Activated B cell treated with CpG ODN at 0.5 μM for 24 hours (primary cell): Measurements from ENCODE around the gene KIN. TPM values are rescaled to one million over a fixed set of nuclear protein-coding genes. Genes with fewer than 3 reads are reported as not detected.
"Not testable (repeated sequence)": the region's sequence is repeated elsewhere in the genome, so short reads cannot be mapped to it uniquely, and the experiment has no call there.

Experiments used
- ATAC-seq: fragments of 200-7000 bp; cut with Tn5 transposase; one replicate; pipeline ENCODE4 v1.10.0; 2021; ENCODE audit warnings: low read depth, mild to moderate bottlenecking, moderate library complexity
- CTCF ChIA-PET: fragments of 350-600 bp; sonication (Branson Sonifier 250); formaldehyde crosslinking; loops from one replicate; lab custom pipeline; 2021; ENCODE audit warnings: antibody characterized with exemption; lab: Charles Lee
- POLR2A ChIA-PET: fragments of 350-600 bp; sonication (Branson Sonifier 250); formaldehyde crosslinking; loops from one replicate; lab custom pipeline; 2021; ENCODE audit warnings: antibody characterized with exemption; lab: Charles Lee
- DNase-seq: peaks from one replicate; pipeline ENCODE4 v3.0.0; 2022
- H3K27ac Mint-ChIP-seq: one replicate; pipeline ENCODE4 v1.8.0; 2020; ENCODE audit warnings: mixed read lengths
- H3K27me3 Mint-ChIP-seq: one replicate; pipeline ENCODE4 v1.8.0; 2021; ENCODE audit warnings: mixed read lengths
- H3K36me3 Mint-ChIP-seq: one replicate; pipeline ENCODE4 v1.8.0; 2021; ENCODE audit warnings: low read depth, mixed read lengths
- H3K4me1 Mint-ChIP-seq: one replicate; pipeline ENCODE4 v1.8.0; 2021; ENCODE audit warnings: mixed read lengths
- H3K4me3 Mint-ChIP-seq: one replicate; pipeline ENCODE4 v1.8.0; 2020; ENCODE audit warnings: mild to moderate bottlenecking, mixed read lengths
- H3K9me3 Mint-ChIP-seq: one replicate; pipeline ENCODE4 v1.8.0; 2020; ENCODE audit warnings: mixed read lengths
- intact Hi-C: fragments of 100-400 bp; cut with micrococcal nuclease; formaldehyde crosslinking; loops from one replicate; pipeline ENCODE4 v1.15.1; 2024
- total RNA-seq: library from RNA; stranded (reverse); gene quantifications from 2 replicates; pipeline ENCODE4 v1.2.3, GENCODE V29; 2022
- TF ChIP-seq, protein P1 (sequence below): fragments of 200-600 bp; IDR thresholded peaks from one replicate; pipeline ENCODE4 v1.8.0; 2022; ENCODE audit warnings: antibody characterized with exemption, mild to moderate bottlenecking

KIN gene
- total RNA-seq, 1 donor from 2014 or later = 12.6 TPM

DNA sequence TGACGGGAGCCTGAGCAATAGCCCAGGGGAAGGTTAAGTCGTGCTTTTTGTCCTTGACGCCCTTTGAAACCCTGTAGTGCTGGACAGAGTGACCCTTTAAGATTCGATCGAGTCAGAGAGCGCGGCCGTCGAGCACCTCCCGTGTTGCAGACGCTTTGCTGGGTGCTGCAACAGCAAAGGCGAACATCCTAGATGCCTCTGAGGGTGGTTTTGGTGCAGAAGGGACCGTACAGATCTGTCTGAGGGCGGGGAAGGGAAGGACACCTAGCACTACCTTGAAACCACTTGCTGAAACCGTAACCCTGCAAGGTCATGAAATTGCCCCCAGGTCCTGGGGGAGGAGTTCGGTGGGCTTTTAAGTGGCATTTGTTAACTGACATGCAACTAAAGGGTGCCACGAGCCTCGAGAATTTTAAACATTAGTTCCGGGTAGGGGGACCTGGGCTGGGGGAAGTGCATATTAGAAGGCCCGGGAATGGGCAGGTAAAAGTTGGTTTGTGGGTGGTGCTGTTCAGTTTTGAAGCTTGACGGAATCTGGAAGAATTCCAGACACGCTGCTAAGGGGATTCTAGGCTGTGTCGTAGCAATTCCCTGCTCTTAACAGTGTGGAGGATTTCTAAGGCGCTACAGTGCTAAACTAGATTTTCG, 970 bp upstream of the KIN start:
- intact Hi-C loops = loop anchor here (1.0 to 10.0 kb wide), 5 partner anchors 30 to 1814 kb away; partner anchors contain the start of genes GATA3, IL15RA, SFMBT2 and TAF3
- H3K27ac Mint-ChIP-seq = no peak overlapping the region

GRCh38 chr10:7787150-7787856, 490 bp downstream of the KIN start:
- ChIA-PET CTCF (no interaction called here), POLR2A (interaction anchor here (1.0 to 2.2 kb wide), 5 partner anchors 9 to 37 kb away, joined by 3 to 108 read pairs (median 4); partner anchors contain the start of gene TAF3)
- ATAC-seq = no peak
- Mint-ChIP-seq H3K4me1 (peaks cover 44% of the 10 kb centered on the region), H3K27ac (no peak overlapping the region), H3K27me3 (no peaks in the 10 kb centered on the region), H3K36me3 (peaks cover 37% of the 10 kb centered on the region), H3K4me3 (no peak overlapping the region), H3K9me3 (no peaks in the 10 kb centered on the region)
- TF ChIP-seq, protein P1, sequence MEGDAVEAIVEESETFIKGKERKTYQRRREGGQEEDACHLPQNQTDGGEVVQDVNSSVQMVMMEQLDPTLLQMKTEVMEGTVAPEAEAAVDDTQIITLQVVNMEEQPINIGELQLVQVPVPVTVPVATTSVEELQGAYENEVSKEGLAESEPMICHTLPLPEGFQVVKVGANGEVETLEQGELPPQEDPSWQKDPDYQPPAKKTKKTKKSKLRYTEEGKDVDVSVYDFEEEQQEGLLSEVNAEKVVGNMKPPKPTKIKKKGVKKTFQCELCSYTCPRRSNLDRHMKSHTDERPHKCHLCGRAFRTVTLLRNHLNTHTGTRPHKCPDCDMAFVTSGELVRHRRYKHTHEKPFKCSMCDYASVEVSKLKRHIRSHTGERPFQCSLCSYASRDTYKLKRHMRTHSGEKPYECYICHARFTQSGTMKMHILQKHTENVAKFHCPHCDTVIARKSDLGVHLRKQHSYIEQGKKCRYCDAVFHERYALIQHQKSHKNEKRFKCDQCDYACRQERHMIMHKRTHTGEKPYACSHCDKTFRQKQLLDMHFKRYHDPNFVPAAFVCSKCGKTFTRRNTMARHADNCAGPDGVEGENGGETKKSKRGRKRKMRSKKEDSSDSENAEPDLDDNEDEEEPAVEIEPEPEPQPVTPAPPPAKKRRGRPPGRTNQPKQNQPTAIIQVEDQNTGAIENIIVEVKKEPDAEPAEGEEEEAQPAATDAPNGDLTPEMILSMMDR = no peak
- no peak for DNase-seq
- intact Hi-C loops = loop anchor here (5.0 to 10.0 kb wide), 4 partner anchors 267 to 1813 kb away; partner anchors contain the start of genes GATA3, IL15RA and SFMBT2

More for the DNA sequence above, 970 bp upstream of the KIN start:
- DNase-seq (no peak), ATAC-seq (no peak)
- H3K4me3 Mint-ChIP-seq = no peak overlapping the region
- no peaks in the 10 kb centered on the region for H3K9me3 Mint-ChIP-seq
- CTCF ChIA-PET = no interaction called here
- POLR2A ChIA-PET = interaction anchor here (0.6 to 2.2 kb wide), 8 partner anchors 8 to 36 kb away, joined by 3 to 108 read pairs (median 4); partner anchors contain the start of gene TAF3
- H3K27me3 Mint-ChIP-seq = no peaks in the 10 kb centered on the region
- peaks cover 40% of the 10 kb centered on the region for H3K36me3 Mint-ChIP-seq
- H3K4me1 Mint-ChIP-seq = peaks cover 50% of the 10 kb centered on the region
- TF ChIP-seq, protein P1 = no peak

GRCh38 chr10:7786430-7786829, 1.4 kb downstream of the KIN start:
- Mint-ChIP-seq H3K9me3 (no peaks in the 10 kb centered on the region), H3K4me3 (no peak overlapping the region), H3K4me1 (peaks cover 36% of the 10 kb centered on the region), H3K36me3 (peaks cover 31% of the 10 kb centered on the region), H3K27ac (no peak overlapping the region), H3K27me3 (no peaks in the 10 kb centered on the region)
- ChIA-PET POLR2A (no interaction called here), CTCF (no interaction called here)
- no peak for ATAC-seq
- no peak for DNase-seq
- TF ChIP-seq, protein P1 = no peak
- intact Hi-C loops = loop anchor here (5.0 to 10.0 kb wide), 4 partner anchors 268 to 1812 kb away; partner anchors contain the start of genes GATA3, IL15RA and SFMBT2

- Mint-ChIP-seq H3K4me1 (peaks cover 14% of the 10 kb centered on the region), H3K36me3 (peaks cover 56% of the 10 kb centered on the region)
- H3K9me3 Mint-ChIP-seq, H3K27me3 Mint-ChIP-seq, DNase-seq, H3K27ac Mint-ChIP-seq, H3K4me3 Mint-ChIP-seq, ATAC-seq, CTCF ChIA-PET: not testable (repeated sequence)
- intact Hi-C loops = loop anchor here (10.0 kb wide), 3 partner anchors 273 to 1807 kb away; partner anchors contain the start of genes GATA3, IL15RA and SFMBT2
- POLR2A ChIA-PET = interaction anchor here (0.7 kb wide), 1 partner anchor 190 kb away, joined by 3 read pairs; no protein-coding TSS in a partner anchor
Measured at GRCh38 chr10:7782194-7782593, 5.6 kb downstream of the KIN start.

GRCh38 chr10:7776777-7777176, 11.0 kb downstream of the KIN start:
- POLR2A ChIA-PET = interaction anchor here (0.6 to 1.1 kb wide), 3 partner anchors 11 to 68 kb away, joined by 3 read pairs; partner anchors contain the start of genes ATP5F1C and KIN
- no peaks in the 10 kb centered on the region for H3K27me3 Mint-ChIP-seq
- intact Hi-C loops = no loop called here
- H3K36me3 Mint-ChIP-seq = peaks cover 75% of the 10 kb centered on the region
- peaks cover 12% of the 10 kb centered on the region for H3K4me1 Mint-ChIP-seq
- H3K9me3 Mint-ChIP-seq = no peaks in the 10 kb centered on the region
- no peak overlapping the region for H3K27ac Mint-ChIP-seq
- TF ChIP-seq, protein P1 = no peak
- CTCF ChIA-PET = no interaction called here
- ATAC-seq (no peak), DNase-seq (no peak)
- no peak overlapping the region for H3K4me3 Mint-ChIP-seq
